ENCODE results near the gene SCN9A. TPM values are rescaled to one million over a fixed set of nuclear protein-coding genes. Genes with fewer than 3 reads are reported as not detected.
A peak's percentile ranks its signal among the peaks of the same experiment; 100 is the strongest.

SCN9A gene
- total and polyA plus RNA-seq, 5 donors from 2014 or later: 0.57 TPM; not detected in 4

DNA sequence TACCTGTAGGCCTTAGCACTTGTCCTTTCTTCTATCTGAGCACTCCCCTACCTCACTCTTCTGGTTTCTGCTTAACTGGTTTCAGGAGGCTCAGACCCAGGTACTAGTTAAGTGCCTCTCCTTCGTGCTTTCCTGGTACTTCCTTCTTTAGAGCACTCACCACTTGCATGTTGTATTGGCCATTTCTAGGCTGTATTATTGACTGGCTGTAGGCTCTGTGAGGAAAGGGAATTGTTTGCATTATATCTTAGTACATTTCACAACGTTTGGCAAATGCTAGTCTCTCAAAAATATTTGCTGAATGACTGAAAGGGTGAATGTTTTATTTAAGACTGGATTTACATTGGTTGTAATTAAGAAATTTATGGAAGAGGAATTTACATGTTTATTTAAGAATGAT lies 212.0 kb downstream of the SCN9A start:
- H3K27ac ChIP-seq (ENCODE audit: insufficient read depth, low read length, poor library complexity, severe bottlenecking): no peak overlapping the region
- no peaks in the 10 kb centered on the region for H3K27me3 ChIP-seq (ENCODE audit: control insufficient read depth, insufficient read depth, low read length)
- DNase-seq (no peak), ATAC-seq (ENCODE audit: low read depth in 2 of 2) (no peak)
- Mint-ChIP-seq H3K36me3 (no peaks in the 10 kb centered on the region), H3K4me1 (no peaks in the 10 kb centered on the region), H3K4me3 (no peak overlapping the region), H3K27me3 (peaks cover 5% of the 10 kb centered on the region), H3K27ac (no peak overlapping the region), H3K9me3 (peaks cover 0 to 2% (median 0%) of the 10 kb centered on the region in 7 donors)
- no peak overlapping the region for H3K4me3 ChIP-seq (ENCODE audit: low read depth, low read length)
- no peaks in the 10 kb centered on the region for H3K9me3 ChIP-seq (ENCODE audit: control insufficient read depth in 2 of 2, low read length in 2 of 2)
- no peaks in the 10 kb centered on the region for H3K4me1 ChIP-seq (ENCODE audit: control insufficient read depth, insufficient read depth, low read length, poor library complexity, severe bottlenecking)
- no peaks in the 10 kb centered on the region for H3K36me3 ChIP-seq (ENCODE audit: control insufficient read depth, insufficient read depth, low read length)

DNA sequence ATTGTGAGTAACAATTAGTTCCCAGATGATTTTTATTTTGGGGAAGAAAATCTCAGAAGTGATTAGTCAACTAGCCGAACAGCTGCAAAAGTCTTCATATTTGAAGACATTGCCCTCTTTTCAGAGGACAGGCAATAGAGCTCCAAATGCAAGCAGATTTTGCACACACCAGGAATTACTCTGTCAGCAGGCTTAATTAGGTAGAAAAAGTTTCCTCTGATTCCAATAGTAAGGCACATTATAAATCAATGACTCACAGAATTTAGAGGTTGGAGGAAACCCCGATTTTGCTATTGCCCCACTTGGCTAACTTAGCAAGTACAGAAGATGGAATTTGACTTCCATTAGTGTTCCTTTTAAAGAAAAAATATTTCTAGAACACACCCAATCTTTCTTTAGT lies 217.2 kb downstream of the SCN9A start:
- Histone ChIP-seq H3K27ac (ENCODE audit: insufficient read depth, low read length, poor library complexity, severe bottlenecking) (no peak overlapping the region), H3K9me3 (ENCODE audit: control insufficient read depth in 2 of 2, low read length in 2 of 2) (no peaks in the 10 kb centered on the region), H3K27me3 (ENCODE audit: control insufficient read depth, insufficient read depth, low read length) (no peaks in the 10 kb centered on the region), H3K4me1 (ENCODE audit: control insufficient read depth, insufficient read depth, low read length, poor library complexity, severe bottlenecking) (no peaks in the 10 kb centered on the region), H3K4me3 (ENCODE audit: low read depth, low read length) (no peak overlapping the region), H3K36me3 (ENCODE audit: control insufficient read depth, insufficient read depth, low read length) (no peaks in the 10 kb centered on the region)
- Mint-ChIP-seq H3K4me3 (no peak overlapping the region), H3K27ac (no peak overlapping the region), H3K36me3 (no peaks in the 10 kb centered on the region), H3K4me1 (no peaks in the 10 kb centered on the region), H3K27me3 (no peaks in the 10 kb centered on the region), H3K9me3 (no peaks in the 10 kb centered on the region)
- DNase-seq (no peak), ATAC-seq (ENCODE audit: low read depth in 2 of 2) (no peak)

DNA sequence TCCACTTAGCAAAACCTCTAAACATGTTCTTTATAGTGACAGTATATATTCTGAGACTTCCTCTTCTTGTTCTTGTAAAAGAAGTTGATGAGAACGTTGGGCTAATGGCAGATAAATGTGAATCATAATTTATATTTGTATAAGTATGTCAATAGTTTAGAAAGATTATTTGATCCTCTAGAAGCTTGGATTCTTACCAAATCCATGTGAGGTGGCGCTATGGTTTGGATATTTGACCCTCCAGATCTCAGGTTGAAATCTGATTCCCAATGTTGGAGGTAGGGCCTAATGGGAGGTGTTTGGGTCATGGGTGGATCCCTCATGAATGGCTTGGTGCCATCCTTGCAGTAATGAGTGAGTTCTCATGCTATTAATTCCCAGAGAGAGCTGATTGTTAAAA lies 218.2 kb downstream of the SCN9A start:
- H3K36me3 Mint-ChIP-seq: no peaks in the 10 kb centered on the region
- H3K4me3 Mint-ChIP-seq: no peak overlapping the region
- Histone ChIP-seq H3K27me3 (ENCODE audit: control insufficient read depth, insufficient read depth, low read length) (no peaks in the 10 kb centered on the region), H3K36me3 (ENCODE audit: control insufficient read depth, insufficient read depth, low read length) (no peaks in the 10 kb centered on the region), H3K4me3 (ENCODE audit: low read depth, low read length) (no peak overlapping the region), H3K9me3 (ENCODE audit: control insufficient read depth in 2 of 2, low read length in 2 of 2) (no peaks in the 10 kb centered on the region), H3K27ac (ENCODE audit: insufficient read depth, low read length, poor library complexity, severe bottlenecking) (no peak overlapping the region), H3K4me1 (ENCODE audit: control insufficient read depth, insufficient read depth, low read length, poor library complexity, severe bottlenecking) (no peaks in the 10 kb centered on the region)
- no peak for ATAC-seq (ENCODE audit: low read depth in 2 of 2)
- no peak for DNase-seq
- no peaks in the 10 kb centered on the region for H3K4me1 Mint-ChIP-seq
- no peaks in the 10 kb centered on the region for H3K9me3 Mint-ChIP-seq
- H3K27ac Mint-ChIP-seq: no peak overlapping the region
- H3K27me3 Mint-ChIP-seq: no peaks in the 10 kb centered on the region

DNA sequence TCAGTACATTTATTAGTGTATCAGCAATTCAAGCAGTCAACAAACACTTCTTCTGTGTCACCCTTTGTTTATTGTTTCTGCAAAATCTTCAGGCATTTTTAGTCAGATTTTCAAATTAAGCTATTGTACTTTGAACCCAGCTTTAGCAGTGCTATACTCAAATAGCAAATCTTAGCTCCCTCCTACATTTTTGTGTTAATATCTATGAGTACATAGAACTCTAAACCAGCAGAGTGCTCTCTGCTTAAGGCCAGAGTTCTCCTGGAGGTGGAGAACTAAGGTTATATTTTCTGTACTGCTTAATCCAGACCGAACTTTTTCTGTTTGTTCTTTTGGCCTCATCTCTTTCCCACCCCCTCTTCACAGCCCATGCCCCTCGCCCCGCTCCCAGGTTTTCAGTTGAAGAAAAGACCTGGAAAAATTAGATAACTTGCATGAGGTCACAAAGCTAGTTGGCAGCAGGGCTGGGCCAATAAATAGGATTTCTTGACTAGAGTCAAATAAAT lies 218.7 kb downstream of the SCN9A start:
- H3K9me3 ChIP-seq (ENCODE audit: control insufficient read depth in 2 of 2, low read length in 2 of 2): no peaks in the 10 kb centered on the region
- H3K4me3 ChIP-seq (ENCODE audit: low read depth, low read length): no peak overlapping the region
- no peak overlapping the region for H3K27ac Mint-ChIP-seq
- ATAC-seq (ENCODE audit: low read depth in 2 of 2) (no peak), DNase-seq (no peak)
- no peaks in the 10 kb centered on the region for H3K27me3 Mint-ChIP-seq
- H3K9me3 Mint-ChIP-seq: no peaks in the 10 kb centered on the region
- no peak overlapping the region for H3K27ac ChIP-seq (ENCODE audit: insufficient read depth, low read length, poor library complexity, severe bottlenecking)
- no peaks in the 10 kb centered on the region for H3K36me3 ChIP-seq (ENCODE audit: control insufficient read depth, insufficient read depth, low read length)
- no peaks in the 10 kb centered on the region for H3K27me3 ChIP-seq (ENCODE audit: control insufficient read depth, insufficient read depth, low read length)
- no peaks in the 10 kb centered on the region for H3K4me1 Mint-ChIP-seq
- no peaks in the 10 kb centered on the region for H3K36me3 Mint-ChIP-seq
- H3K4me3 Mint-ChIP-seq: no peak overlapping the region
- no peaks in the 10 kb centered on the region for H3K4me1 ChIP-seq (ENCODE audit: control insufficient read depth, insufficient read depth, low read length, poor library complexity, severe bottlenecking)

DNA sequence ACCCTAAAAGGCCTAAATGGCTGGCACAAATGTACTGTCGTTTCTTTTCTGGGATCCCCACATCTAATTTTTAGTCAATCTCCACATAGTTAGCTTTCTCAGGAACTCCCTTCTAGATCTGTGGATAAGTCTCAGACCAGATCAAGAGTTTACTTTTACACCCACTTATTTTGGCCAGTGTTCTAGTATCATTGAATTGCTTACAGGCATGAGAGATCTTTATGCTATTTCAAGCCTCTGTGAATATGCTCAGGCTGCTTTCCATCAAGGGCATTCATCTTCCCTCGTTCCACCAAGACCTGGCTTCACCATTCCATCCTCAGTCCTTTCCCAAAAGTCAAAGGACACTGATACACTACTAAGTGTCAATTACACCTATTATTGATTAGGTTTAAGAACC lies 220.2 kb downstream of the SCN9A start:
- no peaks in the 10 kb centered on the region for H3K4me1 ChIP-seq (ENCODE audit: control insufficient read depth, insufficient read depth, low read length, poor library complexity, severe bottlenecking)
- Mint-ChIP-seq H3K4me3 (no peak overlapping the region), H3K27ac (no peak overlapping the region), H3K9me3 (no peaks in the 10 kb centered on the region), H3K4me1 (no peaks in the 10 kb centered on the region), H3K36me3 (no peaks in the 10 kb centered on the region), H3K27me3 (no peaks in the 10 kb centered on the region)
- H3K4me3 ChIP-seq (ENCODE audit: low read depth, low read length): no peak overlapping the region
- H3K9me3 ChIP-seq (ENCODE audit: control insufficient read depth in 2 of 2, low read length in 2 of 2): no peaks in the 10 kb centered on the region
- no peak for ATAC-seq (ENCODE audit: low read depth in 2 of 2)
- H3K27me3 ChIP-seq (ENCODE audit: control insufficient read depth, insufficient read depth, low read length): no peaks in the 10 kb centered on the region
- DNase-seq: no peak
- no peaks in the 10 kb centered on the region for H3K36me3 ChIP-seq (ENCODE audit: control insufficient read depth, insufficient read depth, low read length)
- no peak overlapping the region for H3K27ac ChIP-seq (ENCODE audit: insufficient read depth, low read length, poor library complexity, severe bottlenecking)

DNA sequence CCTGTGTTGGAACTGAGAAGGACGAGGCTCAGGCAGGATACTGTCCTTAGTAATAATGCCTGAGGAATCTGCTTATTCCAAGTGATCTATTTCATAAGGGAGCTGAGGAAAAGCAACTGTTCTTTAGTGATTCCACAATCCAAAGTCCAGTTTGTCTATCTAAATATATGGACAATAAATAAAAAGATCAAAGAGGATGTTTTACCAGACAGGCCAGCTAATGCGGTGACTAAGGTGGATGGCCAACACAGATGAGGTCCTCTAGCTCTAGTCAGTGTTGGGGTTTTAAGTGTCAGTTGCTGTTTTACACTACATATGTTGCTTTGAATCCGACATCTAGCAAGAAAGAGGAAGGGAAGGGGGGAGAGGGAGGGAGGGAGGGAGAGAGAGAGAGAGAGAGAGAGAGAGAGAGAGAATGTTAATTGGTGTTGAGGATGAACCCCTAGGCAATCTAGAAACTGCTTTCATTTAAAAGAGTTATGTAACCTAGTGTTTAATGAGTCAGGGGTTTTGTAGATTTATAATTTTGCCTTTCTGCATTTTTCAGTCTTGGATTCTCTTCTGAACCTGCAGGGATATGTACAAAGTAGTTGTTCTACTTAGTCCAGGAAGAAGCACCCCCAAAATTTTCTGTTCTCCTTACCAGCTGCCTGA lies 220.9 kb downstream of the SCN9A start:
- DNase-seq: no peak
- Mint-ChIP-seq H3K36me3 (no peaks in the 10 kb centered on the region), H3K27me3 (no peaks in the 10 kb centered on the region), H3K4me1 (no peaks in the 10 kb centered on the region), H3K27ac (peak overlapping the region in 1 of 3 donors; percentile 23), H3K4me3 (no peak overlapping the region), H3K9me3 (no peaks in the 10 kb centered on the region)
- Histone ChIP-seq H3K9me3 (ENCODE audit: control insufficient read depth in 2 of 2, low read length in 2 of 2) (no peaks in the 10 kb centered on the region), H3K27ac (ENCODE audit: insufficient read depth, low read length, poor library complexity, severe bottlenecking) (no peak overlapping the region), H3K36me3 (ENCODE audit: control insufficient read depth, insufficient read depth, low read length) (no peaks in the 10 kb centered on the region), H3K4me3 (ENCODE audit: low read depth, low read length) (no peak overlapping the region), H3K27me3 (ENCODE audit: control insufficient read depth, insufficient read depth, low read length) (no peaks in the 10 kb centered on the region), H3K4me1 (ENCODE audit: control insufficient read depth, insufficient read depth, low read length, poor library complexity, severe bottlenecking) (no peaks in the 10 kb centered on the region)
- no peak for ATAC-seq (ENCODE audit: low read depth in 2 of 2)

DNA sequence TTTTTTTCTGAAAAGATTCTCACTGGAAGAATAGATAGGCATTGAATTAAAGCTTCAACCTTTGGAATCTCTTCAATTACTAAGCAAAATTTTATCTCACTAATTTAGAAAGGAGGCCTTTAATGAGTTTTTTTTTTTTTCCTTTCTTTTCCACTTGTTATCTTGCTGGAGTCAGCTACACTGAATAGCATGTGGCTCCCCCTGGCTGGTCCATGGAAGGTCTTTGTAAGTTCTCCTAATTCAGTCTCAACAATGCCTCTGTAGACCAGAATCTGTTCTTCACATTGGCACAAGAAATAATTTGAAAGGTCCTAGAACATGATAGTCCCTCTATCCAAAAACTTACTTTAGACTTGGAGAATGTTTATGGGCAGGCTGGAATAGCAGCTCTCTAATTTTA lies 223.7 kb downstream of the SCN9A start:
- DNase-seq (no peak), ATAC-seq (ENCODE audit: low read depth in 2 of 2) (no peak)
- Histone ChIP-seq H3K4me3 (ENCODE audit: low read depth, low read length) (no peak overlapping the region), H3K36me3 (ENCODE audit: control insufficient read depth, insufficient read depth, low read length) (no peaks in the 10 kb centered on the region), H3K27me3 (ENCODE audit: control insufficient read depth, insufficient read depth, low read length) (no peaks in the 10 kb centered on the region), H3K27ac (ENCODE audit: insufficient read depth, low read length, poor library complexity, severe bottlenecking) (no peak overlapping the region), H3K9me3 (ENCODE audit: control insufficient read depth in 2 of 2, low read length in 2 of 2) (no peaks in the 10 kb centered on the region), H3K4me1 (ENCODE audit: control insufficient read depth, insufficient read depth, low read length, poor library complexity, severe bottlenecking) (no peaks in the 10 kb centered on the region)
- H3K4me1 Mint-ChIP-seq: no peaks in the 10 kb centered on the region
- no peak overlapping the region for H3K27ac Mint-ChIP-seq
- H3K36me3 Mint-ChIP-seq: no peaks in the 10 kb centered on the region
- no peak overlapping the region for H3K4me3 Mint-ChIP-seq
- no peaks in the 10 kb centered on the region for H3K27me3 Mint-ChIP-seq
- no peaks in the 10 kb centered on the region for H3K9me3 Mint-ChIP-seq

Data from CD4-positive, CD25-positive, alpha-beta regulatory T cell (primary cell).